Dedifferentiated amniotic fluid mesenchymal stem cell (primary cell): ENCODE data around the gene CADPS2.

Experiments used
- DNase-seq: peaks from one replicate; pipeline ENCODE4 v3.0.0-alpha.2; 2016; ENCODE audit errors: extremely low spot score

The CADPS2 gene

GRCh38 chr7:122380992-122381391 is 505.3 kb downstream of the CADPS2 start:
- DNase-seq: no peak

GRCh38 chr7:122379491-122379890 is 506.8 kb downstream of the CADPS2 start:
- DNase-seq: no peak

- no peak for DNase-seq
These were observed 516.5 kb downstream of the CADPS2 start for GRCh38 chr7:122369756-122370155.

GRCh38 chr7:122364761-122365280 is 521.4 kb downstream of the CADPS2 start:
- DNase-seq: no peak

GRCh38 chr7:122363144-122363543 is 523.1 kb downstream of the CADPS2 start:
- DNase-seq: no peak

DNA sequence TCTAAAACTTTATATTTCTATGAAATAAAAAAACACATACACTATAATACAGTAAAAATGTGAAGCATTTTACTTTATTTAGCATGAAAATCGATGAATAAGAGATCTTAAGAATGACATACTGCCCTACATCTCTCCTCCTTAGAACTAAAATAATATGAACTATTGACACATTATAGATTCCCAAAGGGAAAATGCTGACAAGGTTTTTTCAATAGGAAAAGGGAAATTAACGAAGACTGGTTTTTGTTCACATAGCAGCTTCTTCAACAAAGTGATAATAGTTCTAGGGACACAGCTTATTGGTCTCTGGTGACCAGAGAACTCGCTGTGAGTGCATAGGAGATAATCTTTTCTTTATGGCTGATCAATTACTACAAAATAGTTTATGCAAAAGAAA is 523.8 kb downstream of the CADPS2 start:
- no peak for DNase-seq

GRCh38 chr7:122354656-122355055 is 531.6 kb downstream of the CADPS2 start:
- no peak for DNase-seq

- DNase-seq: no peak
These were observed 533.8 kb downstream of the CADPS2 start for GRCh38 chr7:122352454-122352853.

GRCh38 chr7:122350701-122351100 is 535.6 kb downstream of the CADPS2 start:
- no peak for DNase-seq

DNA sequence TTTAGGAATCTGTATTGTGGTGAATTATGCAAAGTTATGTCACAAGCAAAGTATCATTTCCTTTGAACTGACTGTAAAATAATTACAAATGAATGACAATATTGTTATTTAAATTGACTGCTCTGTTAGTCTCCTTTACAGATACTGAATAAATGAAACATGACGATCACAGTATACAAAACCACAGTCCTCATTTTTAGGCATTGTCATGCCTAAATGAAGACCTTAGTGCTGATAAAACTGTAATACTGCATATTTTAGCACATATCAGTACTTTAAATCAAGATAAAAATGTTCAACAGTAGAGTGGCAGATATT is 542.0 kb downstream of the CADPS2 start:
- no peak for DNase-seq

DNA sequence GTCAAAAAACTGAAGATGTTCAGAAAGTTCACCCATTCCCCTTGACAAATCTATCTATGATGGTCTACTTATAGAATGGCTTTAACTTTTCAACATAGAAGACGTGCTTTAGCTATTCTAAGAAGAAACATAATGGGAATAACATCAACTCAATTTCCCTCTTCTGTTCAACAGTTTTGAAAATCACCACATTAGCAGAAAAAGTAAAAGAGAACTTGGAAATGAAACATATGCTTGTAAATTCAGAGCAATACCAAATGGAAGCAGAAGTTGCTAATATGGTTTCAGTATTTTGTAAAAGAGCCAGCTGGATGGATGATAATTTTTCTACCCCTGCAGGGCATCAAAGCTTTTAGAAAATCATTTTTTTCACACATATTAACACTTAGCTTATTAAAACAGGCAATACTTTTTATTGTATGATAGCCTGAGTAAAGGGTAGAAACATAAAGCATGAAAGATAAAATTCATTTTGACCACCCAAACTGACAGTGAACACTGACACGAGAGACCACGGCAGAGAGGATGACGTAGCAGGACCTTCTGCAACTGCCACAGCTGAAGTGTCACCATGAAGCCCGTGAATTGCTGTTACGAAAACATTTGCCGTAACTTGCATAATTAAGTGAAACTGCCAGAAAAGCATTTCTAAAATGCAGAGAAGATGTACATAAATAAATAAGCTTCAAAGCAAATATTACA is 542.5 kb downstream of the CADPS2 start:
- no peak for DNase-seq

- DNase-seq: no peak
These were observed 545.8 kb downstream of the CADPS2 start for GRCh38 chr7:122340427-122340826.

DNA sequence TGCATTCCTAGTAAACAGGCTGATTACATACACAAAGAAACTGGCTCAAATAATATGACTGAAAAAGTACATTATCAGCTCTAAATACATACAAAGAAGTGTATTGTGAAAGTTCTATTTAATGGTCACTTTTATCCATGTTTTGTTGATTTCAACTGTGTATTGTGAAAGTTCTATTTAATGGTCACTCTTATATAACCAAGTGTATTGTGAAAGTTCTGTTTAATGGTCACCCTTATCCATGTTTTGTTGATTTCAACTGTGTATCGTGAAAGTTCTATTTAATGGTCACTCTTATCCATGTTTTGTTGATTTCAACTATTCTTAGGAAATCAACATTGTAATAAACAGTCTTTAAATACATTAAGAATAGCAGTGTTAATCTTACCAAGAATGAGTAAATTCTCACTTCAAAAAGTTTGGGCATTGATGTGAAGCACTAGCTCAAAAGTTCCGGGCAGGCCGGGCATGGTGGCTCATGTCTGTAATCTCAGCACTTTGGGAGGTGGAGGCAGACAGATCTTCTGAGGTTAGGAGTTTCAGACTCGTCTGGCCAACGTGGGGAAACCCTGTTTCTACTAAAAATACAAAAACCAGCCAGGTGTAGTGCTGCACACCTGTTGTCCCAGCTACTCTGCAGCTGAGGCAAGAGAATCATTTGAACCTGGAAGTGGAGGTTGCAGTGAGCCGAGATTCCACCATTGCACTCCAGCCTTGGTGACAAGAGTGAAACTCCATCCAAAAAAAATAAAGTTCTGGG is 546.9 kb downstream of the CADPS2 start:
- no peak for DNase-seq

DNA sequence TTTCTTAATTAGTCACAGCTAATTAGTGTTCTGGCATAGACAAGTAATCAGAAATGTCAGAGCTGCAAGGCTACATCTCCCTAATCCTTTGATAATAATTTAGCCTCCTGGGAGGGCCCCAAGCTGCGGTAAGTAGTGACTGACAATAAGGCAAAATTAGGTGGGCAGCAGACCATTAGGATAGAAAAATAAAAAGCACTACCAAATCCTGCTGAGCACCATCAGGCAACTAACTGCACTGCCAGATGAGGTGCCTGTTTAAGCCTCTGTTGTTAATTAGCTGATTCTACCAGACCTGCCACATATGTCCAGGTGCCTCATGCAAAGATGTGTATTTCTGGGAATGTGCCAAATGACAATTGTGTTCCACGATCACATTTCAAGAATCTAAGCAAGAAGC is 549.2 kb downstream of the CADPS2 start:
- no peak for DNase-seq

DNA sequence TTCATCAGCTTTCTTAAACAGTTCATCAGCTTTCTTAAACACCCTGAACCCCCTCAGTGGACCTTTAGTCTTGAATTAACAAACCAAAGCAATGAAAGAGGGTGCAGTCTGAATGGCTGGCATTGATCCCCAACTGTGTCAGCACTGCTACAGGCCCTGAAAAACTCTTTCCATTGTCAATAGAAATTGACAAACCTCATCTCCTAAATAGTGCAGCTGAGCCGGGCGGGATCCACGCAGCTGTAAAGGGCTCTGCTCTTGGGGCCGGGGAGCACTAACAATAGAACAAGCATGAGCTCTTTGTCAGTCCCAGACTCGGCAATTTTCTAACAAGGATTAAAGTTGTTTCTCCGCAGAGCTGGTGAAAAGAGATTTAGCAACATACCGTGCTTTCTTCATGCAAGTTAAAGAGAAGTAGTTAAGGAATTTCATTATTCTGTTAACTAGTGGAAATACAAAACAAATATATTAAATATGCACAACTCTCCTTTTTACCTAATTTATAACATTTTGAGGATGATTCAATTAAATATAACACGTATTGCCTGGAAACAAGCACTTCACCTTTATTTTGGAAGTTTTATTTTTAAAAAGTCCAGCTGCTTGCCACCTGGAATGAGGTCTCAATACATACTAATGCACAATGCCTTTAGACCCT is 557.0 kb downstream of the CADPS2 start:
- no peak for DNase-seq

GRCh38 chr7:122327969-122328368 is 558.3 kb downstream of the CADPS2 start:
- no peak for DNase-seq

- no peak for DNase-seq
These were observed 569.5 kb downstream of the CADPS2 start for GRCh38 chr7:122316467-122317388.

- DNase-seq: no peak
These were observed 570.5 kb downstream of the CADPS2 start for GRCh38 chr7:122315507-122316466.

DNA sequence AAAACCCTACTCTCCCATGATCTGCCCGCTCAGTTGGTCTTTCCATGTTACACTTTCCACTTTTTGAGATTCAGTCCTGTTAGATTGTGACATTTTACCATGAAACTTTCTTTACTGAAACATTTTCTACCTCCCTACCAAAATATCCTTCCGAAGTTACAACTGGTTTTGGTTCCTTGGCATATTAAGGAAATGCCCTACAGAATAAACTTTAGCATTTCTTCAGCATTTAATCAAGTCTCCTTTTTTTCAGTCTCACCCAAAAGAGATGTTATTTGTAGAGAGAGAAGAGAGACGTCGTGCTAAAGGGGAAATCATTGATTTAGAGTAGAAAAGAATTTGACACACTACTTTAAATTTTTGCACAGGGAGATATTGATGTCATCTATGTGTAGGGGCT is 572.0 kb downstream of the CADPS2 start:
- no peak for DNase-seq

DNA sequence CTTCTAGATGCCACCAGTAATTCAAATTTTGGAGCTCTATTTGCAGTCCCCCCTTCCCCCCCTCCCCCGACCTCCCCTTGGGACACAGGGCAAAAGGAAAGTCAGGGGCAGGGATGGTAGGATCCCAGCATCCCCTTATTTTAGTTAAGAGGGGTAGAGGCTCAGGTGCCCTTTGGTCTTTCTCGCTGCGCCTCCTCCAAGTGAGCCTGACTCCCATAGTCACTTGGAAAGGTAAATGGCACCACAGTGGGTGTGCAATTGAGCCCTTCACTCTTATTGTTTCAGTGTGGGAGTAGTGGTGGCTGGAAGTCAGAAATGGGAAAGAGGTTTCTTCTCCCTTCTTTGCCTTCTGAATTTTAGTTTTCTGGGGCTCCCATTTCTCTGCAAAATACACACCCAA is 573.5 kb downstream of the CADPS2 start:
- no peak for DNase-seq
